Measurements from ENCODE around the gene ZFYVE28.

ZFYVE28 gene

DNA sequence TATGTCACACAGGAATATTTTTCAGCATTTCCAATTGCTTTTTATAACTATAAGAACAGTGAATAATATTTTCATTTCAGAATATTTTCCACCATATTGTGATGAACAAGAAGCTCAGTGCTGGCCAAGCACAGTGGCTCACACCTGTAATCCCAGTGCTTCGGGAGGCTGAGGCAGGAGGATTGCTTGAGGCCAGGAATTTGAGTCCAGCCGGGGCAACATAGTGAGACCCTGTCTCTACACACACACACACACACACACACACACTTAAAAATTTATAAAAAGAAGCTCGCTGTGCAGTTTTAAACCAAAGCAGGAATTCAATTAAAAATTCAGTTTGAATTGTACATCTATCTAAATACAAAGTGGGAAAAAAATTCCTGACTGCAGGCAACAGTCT lies 3.2 kb downstream of the ZFYVE28 start:
- H3K27me3 Mint-ChIP-seq (ENCODE audit: low read depth, poor library complexity): peaks cover 94% of the 10 kb centered on the region
- H3K36me3 Mint-ChIP-seq (ENCODE audit: low read depth): no peaks in the 10 kb centered on the region
- no peak overlapping the region for H3K27ac Mint-ChIP-seq
- H3K4me1 Mint-ChIP-seq: peaks cover 35% of the 10 kb centered on the region
- no peak overlapping the region for H3K4me3 Mint-ChIP-seq
- TF ChIP-seq, protein P1, sequence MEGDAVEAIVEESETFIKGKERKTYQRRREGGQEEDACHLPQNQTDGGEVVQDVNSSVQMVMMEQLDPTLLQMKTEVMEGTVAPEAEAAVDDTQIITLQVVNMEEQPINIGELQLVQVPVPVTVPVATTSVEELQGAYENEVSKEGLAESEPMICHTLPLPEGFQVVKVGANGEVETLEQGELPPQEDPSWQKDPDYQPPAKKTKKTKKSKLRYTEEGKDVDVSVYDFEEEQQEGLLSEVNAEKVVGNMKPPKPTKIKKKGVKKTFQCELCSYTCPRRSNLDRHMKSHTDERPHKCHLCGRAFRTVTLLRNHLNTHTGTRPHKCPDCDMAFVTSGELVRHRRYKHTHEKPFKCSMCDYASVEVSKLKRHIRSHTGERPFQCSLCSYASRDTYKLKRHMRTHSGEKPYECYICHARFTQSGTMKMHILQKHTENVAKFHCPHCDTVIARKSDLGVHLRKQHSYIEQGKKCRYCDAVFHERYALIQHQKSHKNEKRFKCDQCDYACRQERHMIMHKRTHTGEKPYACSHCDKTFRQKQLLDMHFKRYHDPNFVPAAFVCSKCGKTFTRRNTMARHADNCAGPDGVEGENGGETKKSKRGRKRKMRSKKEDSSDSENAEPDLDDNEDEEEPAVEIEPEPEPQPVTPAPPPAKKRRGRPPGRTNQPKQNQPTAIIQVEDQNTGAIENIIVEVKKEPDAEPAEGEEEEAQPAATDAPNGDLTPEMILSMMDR (IDR thresholded peaks at IDR 0.05): no peak
- DNase-seq: no peak
- H3K9me3 Mint-ChIP-seq: no peaks in the 10 kb centered on the region

DNA sequence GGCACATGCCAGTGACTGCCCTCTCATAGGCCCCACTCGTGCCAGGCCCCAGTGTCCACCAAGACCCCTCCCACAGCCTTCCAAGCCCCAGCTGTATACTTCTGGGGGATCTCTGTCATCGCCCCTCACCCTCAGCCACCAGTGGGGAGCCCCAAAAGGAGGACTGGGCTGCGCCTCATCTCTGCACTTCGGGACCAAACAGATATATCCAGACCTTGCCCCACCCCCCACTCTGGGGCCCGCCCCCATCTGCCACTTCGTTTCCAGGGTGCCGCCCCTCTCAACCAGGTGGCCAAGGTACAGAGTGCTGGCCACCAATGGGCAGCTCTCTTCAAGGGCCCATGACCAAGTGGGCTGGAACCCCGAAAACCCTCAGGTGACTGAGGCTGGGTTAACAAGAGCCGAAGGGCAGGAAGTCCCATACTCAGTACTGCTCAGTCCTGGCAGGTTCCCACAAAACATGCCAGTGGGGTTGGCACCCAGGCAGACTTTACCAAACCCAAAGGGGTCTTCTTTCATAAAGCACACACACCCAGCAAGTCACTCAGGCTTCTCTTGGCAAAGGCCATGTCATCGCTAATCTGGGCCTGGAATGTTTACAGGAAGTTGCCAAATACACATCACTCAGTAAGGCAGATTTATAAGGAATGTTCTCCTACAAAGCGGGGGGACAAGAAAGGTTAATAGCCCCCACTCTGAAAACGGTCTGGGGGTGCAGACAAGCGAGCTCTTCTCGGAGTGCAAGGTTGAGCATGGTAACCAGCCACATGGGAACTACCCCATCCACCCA lies 4.4 kb downstream of the ZFYVE28 start:
- Mint-ChIP-seq H3K9me3 (no peaks in the 10 kb centered on the region), H3K4me1 (peaks cover 33% of the 10 kb centered on the region), H3K27me3 (ENCODE audit: low read depth, poor library complexity) (peaks cover 94% of the 10 kb centered on the region), H3K4me3 (no peak overlapping the region), H3K27ac (no peak overlapping the region), H3K36me3 (ENCODE audit: low read depth) (no peaks in the 10 kb centered on the region)
- DNase-seq: no peak
- TF ChIP-seq, protein P1 (IDR thresholded peaks at IDR 0.05): no peak

DNA sequence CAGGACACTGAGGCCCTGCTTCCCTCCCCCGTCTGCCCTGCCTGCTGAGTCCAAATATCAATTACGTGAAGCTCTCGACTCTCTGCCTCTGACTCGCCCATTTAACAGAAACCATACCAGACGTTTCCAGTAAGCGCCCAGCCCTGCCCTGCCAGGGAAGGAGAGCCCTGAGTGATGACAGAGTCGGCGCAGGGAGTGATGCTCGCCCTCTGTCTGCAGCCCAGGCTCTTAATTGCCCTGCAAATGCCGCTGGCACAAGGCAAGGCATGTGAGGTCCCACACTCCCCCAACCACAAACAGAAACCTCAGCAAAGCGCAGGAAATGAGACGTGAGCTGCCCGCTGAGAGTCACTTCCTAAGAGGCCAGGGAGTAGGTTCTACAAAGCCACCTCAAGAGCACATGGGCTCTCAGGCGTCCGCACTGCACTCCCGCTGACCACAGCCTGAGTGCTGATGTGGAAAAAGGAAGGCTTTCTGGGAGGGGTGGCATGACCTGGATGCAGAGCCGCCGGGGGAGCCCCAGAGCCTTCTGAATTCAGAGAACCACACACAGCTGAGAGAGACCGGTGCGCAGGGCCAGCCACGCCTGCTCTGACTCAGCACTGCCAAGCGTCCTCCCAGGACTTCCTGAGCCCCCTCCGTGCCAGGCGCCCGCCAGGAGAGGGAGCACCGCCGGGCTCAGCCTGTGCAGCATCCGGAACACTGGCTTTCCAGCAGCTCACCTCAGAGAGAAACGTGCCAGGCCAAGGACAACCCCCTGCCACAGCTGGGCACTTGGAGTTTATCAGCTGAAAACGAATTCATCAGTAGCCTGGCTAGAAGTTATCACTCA lies 5.3 kb downstream of the ZFYVE28 start:
- Mint-ChIP-seq H3K36me3 (ENCODE audit: low read depth) (no peaks in the 10 kb centered on the region), H3K9me3 (no peaks in the 10 kb centered on the region), H3K4me3 (peak overlapping the region; percentile 51), H3K4me1 (peaks cover 35% of the 10 kb centered on the region), H3K27ac (no peak overlapping the region), H3K27me3 (ENCODE audit: low read depth, poor library complexity) (peaks cover 89% of the 10 kb centered on the region)
- peak; percentile 69 for DNase-seq
- TF ChIP-seq, protein P1 (IDR thresholded peaks at IDR 0.05): peak; percentile 11

DNA sequence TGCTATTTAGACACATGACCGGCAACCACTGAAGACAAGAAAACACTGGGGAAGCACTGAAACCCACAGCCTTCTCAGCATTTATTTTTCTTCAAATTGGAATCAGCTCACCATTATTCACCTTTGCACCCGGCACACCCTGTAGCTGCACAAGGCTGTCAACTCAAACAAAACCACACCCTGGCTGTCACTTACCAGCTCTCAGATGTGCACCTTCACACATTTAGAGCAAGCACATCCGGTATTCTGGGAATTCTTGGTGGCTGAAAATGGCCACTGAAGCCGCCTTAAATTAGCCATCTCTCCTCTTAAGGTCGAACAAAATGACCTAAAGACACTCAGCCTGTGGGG lies 5.9 kb downstream of the ZFYVE28 start:
- H3K36me3 Mint-ChIP-seq (ENCODE audit: low read depth): no peaks in the 10 kb centered on the region
- peak overlapping the region; percentile 51 for H3K4me3 Mint-ChIP-seq
- H3K4me1 Mint-ChIP-seq: peaks cover 35% of the 10 kb centered on the region
- peaks cover 89% of the 10 kb centered on the region for H3K27me3 Mint-ChIP-seq (ENCODE audit: low read depth, poor library complexity)
- TF ChIP-seq, protein P1 (IDR thresholded peaks at IDR 0.05): no peak
- no peak for DNase-seq
- H3K27ac Mint-ChIP-seq: no peak overlapping the region
- no peaks in the 10 kb centered on the region for H3K9me3 Mint-ChIP-seq

DNA sequence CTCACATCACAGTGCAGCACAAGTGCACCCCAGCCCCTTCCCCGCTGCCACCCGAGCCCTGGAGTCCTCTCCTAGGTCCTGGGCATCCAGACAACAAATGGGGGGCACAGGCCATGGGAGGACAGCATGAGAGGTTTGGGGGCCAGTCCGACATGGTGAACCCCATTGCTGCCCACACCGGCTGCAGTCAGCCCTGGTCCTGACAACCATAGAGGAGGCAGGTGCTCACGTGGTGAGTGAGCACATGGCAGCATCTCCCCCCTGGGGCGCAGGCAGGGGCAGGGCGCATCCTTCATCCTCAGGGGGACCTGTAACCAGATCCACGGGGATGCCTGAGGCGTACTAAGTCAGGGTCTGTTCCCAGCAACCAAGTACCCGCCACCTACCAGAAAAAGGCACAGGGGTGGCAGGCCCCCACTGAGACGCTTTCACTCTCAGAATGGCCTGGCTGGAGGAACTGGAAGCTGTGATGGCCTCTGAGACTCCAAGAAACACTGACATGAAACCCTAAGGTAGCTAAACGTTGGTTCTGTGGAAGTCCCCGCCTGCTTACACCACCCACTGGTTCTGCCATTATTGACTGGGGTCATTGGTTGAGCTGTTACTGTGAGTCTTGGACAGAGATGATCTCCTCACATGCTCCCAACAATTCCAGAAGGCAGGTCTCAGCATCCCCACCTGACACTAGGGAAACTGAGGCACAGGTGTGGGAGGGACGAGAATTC lies 6.5 kb downstream of the ZFYVE28 start:
- Mint-ChIP-seq H3K36me3 (ENCODE audit: low read depth) (no peaks in the 10 kb centered on the region), H3K4me1 (peaks cover 38% of the 10 kb centered on the region), H3K9me3 (no peaks in the 10 kb centered on the region), H3K27me3 (ENCODE audit: low read depth, poor library complexity) (peaks cover 87% of the 10 kb centered on the region), H3K27ac (no peak overlapping the region), H3K4me3 (peak overlapping the region; percentile 35)
- no peak for DNase-seq
- TF ChIP-seq, protein P1 (IDR thresholded peaks at IDR 0.05): no peak
